H1 (cell line): ENCODE results near the gene SMPX. TPM values are rescaled to one million over a fixed set of nuclear protein-coding genes. Genes with fewer than 3 reads are reported as not detected.

Experiments used
- CTCF ChIA-PET: fragments of 300-600 bp; sonication (Branson Sonifier 250); formaldehyde crosslinking; loops from one replicate; lab custom pipeline; 2021; ENCODE audit not compliant: partially characterized antibody; lab: Charles Lee
- POLR2A ChIA-PET: fragments of 300-600 bp; sonication (Branson Sonifier 250); formaldehyde crosslinking; loops from one replicate; lab custom pipeline; 2021; ENCODE audit warnings: inconsistent platforms; ENCODE audit not compliant: partially characterized antibody; lab: Charles Lee
- DNase-seq, 2 experiments: peaks; one replicate each; pipeline versions ENCODE4 v3.0.0 to v3.0.0-alpha.2; 2010 to 2022; ENCODE audit warnings: low spot score in 2 of 2, low read depth in 1 of 2, mixed read lengths in 1 of 2
- FAIRE-seq: peaks from 2 replicates; lab custom pipeline; 2011; peaks lifted over from hg19 to GRCh38; lab: Jason Lieb, UNC
- H2AFZ ChIP-seq: 2 replicates; pipeline ENCODE4 v1.8.1; 2012; ENCODE audit warnings: low read length, inconsistent platforms
- H2AK5ac ChIP-seq: 2 replicates; pipeline ENCODE4 v1.6.1; 2013; ENCODE audit warnings: low read depth, low read length
- H2BK120ac ChIP-seq: replicated peaks from 2 replicates; pipeline ENCODE3; 2013; ENCODE audit warnings: low read depth, low read length, inconsistent platforms
- H2BK12ac ChIP-seq: 2 replicates; pipeline ENCODE4 v1.6.1; 2013; ENCODE audit warnings: low read depth, low read length
- H2BK15ac ChIP-seq: 2 replicates; pipeline ENCODE4 v1.6.1; 2013; ENCODE audit warnings: low read length
- H2BK20ac ChIP-seq: 2 replicates; pipeline ENCODE4 v1.6.1; 2013; ENCODE audit warnings: low read length
- H2BK5ac ChIP-seq: 2 replicates; pipeline ENCODE4 v1.6.1; 2013; ENCODE audit warnings: low read depth, low read length
- H3K14ac ChIP-seq: 2 replicates; pipeline ENCODE4 v1.6.1; 2013; ENCODE audit warnings: inconsistent platforms; ENCODE audit not compliant: insufficient read length
- H3K18ac ChIP-seq: 2 replicates; pipeline ENCODE4 v1.6.1; 2013; ENCODE audit warnings: low read length; ENCODE audit errors: extremely low read depth
- H3K23ac ChIP-seq: 2 replicates; pipeline ENCODE4 v1.6.1; 2013; ENCODE audit warnings: inconsistent platforms; ENCODE audit not compliant: insufficient read length
- H3K23me2 ChIP-seq: 2 replicates; pipeline ENCODE4 v1.6.1; 2013; ENCODE audit warnings: low read depth, low read length
- H3K27ac ChIP-seq: 2 replicates; pipeline ENCODE4 v1.6.1; 2011; ENCODE audit warnings: low read depth, low read length, inconsistent platforms
- H3K27me3 ChIP-seq, 4 experiments: replicated peaks in 1 of 4; 1 replicate in 1 of 4; 2 replicates in 3 of 4; pipeline versions ENCODE4 v1.6.1 to v1.8.1; 2011 to 2013; ENCODE audit warnings: low read length in 3 of 4, mild to moderate bottlenecking in 3 of 4, inconsistent platforms in 2 of 4, mixed read lengths in 2 of 4, moderate library complexity in 1 of 4; ENCODE audit not compliant: control insufficient read depth in 3 of 4, insufficient read depth in 3 of 4; ENCODE audit errors: extremely low read depth in 1 of 4
- H3K36me3 ChIP-seq, 4 experiments: 2 replicates each; pipeline versions ENCODE4 v1.6.1 to v1.8.1; 2011 to 2013; ENCODE audit warnings: mild to moderate bottlenecking in 4 of 4, low read length in 3 of 4, moderate library complexity in 2 of 4, control low read depth in 1 of 4, inconsistent platforms in 1 of 4; ENCODE audit not compliant: insufficient read depth in 4 of 4, control insufficient read depth in 2 of 4
- H3K4ac ChIP-seq: replicated peaks from 2 replicates; pipeline ENCODE3; 2013; ENCODE audit warnings: low read length, low read depth, mixed read lengths, inconsistent platforms; ENCODE audit not compliant: insufficient read length
- H3K4me1 ChIP-seq, 4 experiments: replicated peaks in 1 of 4; 1 replicate in 1 of 4; 2 replicates in 3 of 4; pipeline versions ENCODE4 v1.6.1 to v1.8.1; 2011 to 2013; ENCODE audit warnings: low read length in 3 of 4, inconsistent platforms in 2 of 4, mixed read lengths in 1 of 4; ENCODE audit not compliant: insufficient read depth in 4 of 4, control insufficient read depth in 3 of 4
- H3K4me2 ChIP-seq, 2 experiments: 2 replicates each; pipeline versions ENCODE4 v1.6.1 to v1.8.1; 2011 to 2013; ENCODE audit warnings: low read depth in 2 of 2, low read length in 2 of 2, control low read depth in 1 of 2, inconsistent platforms in 1 of 2, mild to moderate bottlenecking in 1 of 2; ENCODE audit not compliant: insufficient read depth in 1 of 2
- H3K4me3 ChIP-seq, 4 experiments: fragments of 200-600, 300-600 bp in 1 of 4; sonication (generic), shearing (Covaris generic), sonication (Bioruptor Twin) in 1 of 4; 2 replicates each; pipeline versions ENCODE4 v1.5.1 to v1.8.1; 2011 to 2016; ENCODE audit warnings: low read length in 4 of 4, low read depth in 3 of 4, control low read depth in 2 of 4, inconsistent platforms in 2 of 4, mild to moderate bottlenecking in 2 of 4, mixed read lengths in 1 of 4, moderate library complexity in 1 of 4; ENCODE audit not compliant: insufficient read depth in 2 of 4; ENCODE audit errors: extremely low read depth in 1 of 4
- H3K56ac ChIP-seq: replicated peaks from 2 replicates; pipeline ENCODE3; 2013; ENCODE audit warnings: low read depth, mild to moderate bottlenecking, mixed read lengths, low read length, inconsistent platforms; ENCODE audit not compliant: insufficient read length
- H3K79me1 ChIP-seq: 2 replicates; pipeline ENCODE4 v1.6.1; 2013; ENCODE audit warnings: low read depth, low read length, control low read depth
- H3K79me2 ChIP-seq, 2 experiments: 2 replicates each; pipeline versions ENCODE4 v1.6.1 to v1.8.1; 2012 to 2013; ENCODE audit warnings: low read length in 2 of 2, mild to moderate bottlenecking in 2 of 2, inconsistent platforms in 1 of 2; ENCODE audit not compliant: insufficient read depth in 2 of 2, control insufficient read depth in 1 of 2
- H3K9ac ChIP-seq, 4 experiments: replicated peaks in 1 of 4; 1 replicate in 1 of 4; 2 replicates in 3 of 4; pipeline versions ENCODE4 v1.6.1 to v1.8.1; 2011 to 2013; ENCODE audit warnings: low read depth in 3 of 4, low read length in 3 of 4, control low read depth in 2 of 4, mild to moderate bottlenecking in 2 of 4, moderate library complexity in 2 of 4, inconsistent platforms in 1 of 4; ENCODE audit errors: extremely low read depth in 1 of 4
- H3K9me3 ChIP-seq, 2 experiments: 2 replicates each; pipeline versions ENCODE4 v1.6.1 to v1.8.1; 2012 to 2013; ENCODE audit warnings: mild to moderate bottlenecking in 2 of 2, moderate library complexity in 2 of 2, control low read depth in 1 of 2, inconsistent platforms in 1 of 2, low read depth in 1 of 2, low read length in 1 of 2, mixed read lengths in 1 of 2; ENCODE audit not compliant: insufficient read depth in 2 of 2
- H4K20me1 ChIP-seq, 2 experiments: replicated peaks in 1 of 2; 2 replicates each; pipeline versions ENCODE3 to v1.8.1; 2011 to 2013; ENCODE audit warnings: inconsistent platforms in 2 of 2, low read length in 2 of 2, mild to moderate bottlenecking in 1 of 2; ENCODE audit not compliant: insufficient read depth in 2 of 2, control insufficient read depth in 1 of 2
- H4K5ac ChIP-seq: 2 replicates; pipeline ENCODE4 v1.6.1; 2013; ENCODE audit warnings: low read length, low read depth, mixed read lengths, inconsistent platforms; ENCODE audit not compliant: insufficient read length
- H4K8ac ChIP-seq: 2 replicates; pipeline ENCODE4 v1.8.0; 2013; ENCODE audit warnings: mild to moderate bottlenecking, moderate library complexity, low read length, inconsistent platforms; ENCODE audit not compliant: insufficient read depth; ENCODE audit errors: extremely low read depth
- H4K91ac ChIP-seq: replicated peaks from 2 replicates; pipeline ENCODE3; 2013; ENCODE audit warnings: low read length, mixed read lengths, inconsistent platforms; ENCODE audit not compliant: insufficient read length
- CBX5 ChIP-seq: fragments of 300-800, 300-1000 bp; sonication (generic); IDR thresholded peaks from 2 replicates; pipeline ENCODE4 v1.7.1; 2016; ENCODE audit warnings: antibody characterized with exemption, low read length, low read depth
- KDM5A ChIP-seq: fragments of 200-600 bp; IDR thresholded peaks from 2 replicates; pipeline ENCODE4 v1.7.1; 2012; ENCODE audit warnings: mild to moderate bottlenecking, low read length, inconsistent platforms, mixed read lengths
- NANOG ChIP-seq: IDR thresholded peaks from 2 replicates; pipeline ENCODE4 v1.6.1; 2011; ENCODE audit warnings: low read length, low read depth, mild to moderate bottlenecking, inconsistent platforms; ENCODE audit not compliant: insufficient read depth, poor library complexity, severe bottlenecking
- RNF2 ChIP-seq: fragments of 200-900, 300-1000 bp; sonication (generic); IDR thresholded peaks from 2 replicates; pipeline ENCODE4 v1.7.1; 2016; ENCODE audit warnings: borderline replicate concordance, low read depth, mild to moderate bottlenecking, antibody characterized with exemption, low read length; ENCODE audit not compliant: poor library complexity, severe bottlenecking; ENCODE audit errors: missing control alignments
- SIN3A ChIP-seq, 2 experiments: IDR thresholded peaks in 1 of 2; conservative IDR thresholded peaks in 1 of 2; 2 replicates each; pipeline ENCODE4 v1.6.1; 2011 to 2012; ENCODE audit warnings: low read length in 2 of 2, improper control_type of control experiment in 1 of 2, low read depth in 1 of 2, mild to moderate bottlenecking in 1 of 2
- TAF7 ChIP-seq: optimal IDR thresholded peaks from 2 replicates; pipeline ENCODE3; 2011; ENCODE audit warnings: low read depth, mild to moderate bottlenecking, inconsistent platforms, low read length, moderate library complexity, borderline replicate concordance
- WGBS, 2 experiments: shearing (Covaris generic) in 1 of 2; methylation state at CpG; one replicate each; pipeline versions ENCODE4 v1.1.6 to v1.1.7; 2013 to 2015; ENCODE audit warnings: low lambda C conversion rate in 2 of 2, mixed read lengths in 2 of 2, inconsistent platforms in 1 of 2, low coverage in 1 of 2, missing lambda C conversion rate in 1 of 2; ENCODE audit not compliant: insufficient replicate concordance in 2 of 2, insufficient coverage in 1 of 2, insufficient read length in 1 of 2; ENCODE audit errors: extremely low coverage in 1 of 2, missing lambda C conversion rate in 1 of 2; 5-methylcytosine and 5-hydroxymethylcytosine counted together
- polyA plus RNA-seq, 7 experiments: library from polyadenylated mRNA; depleted of rRNA in 3 of 7; stranded (reverse) in 5 of 7; unstranded in 2 of 7; fragments of >200 nt in 5 of 7; fragments of 200-250 nt in 2 of 7; gene quantifications; 1 replicate in 5 of 7; 2 replicates in 1 of 7; 4 replicates in 1 of 7; pipeline versions ENCODE4 v1.2.1 to v1.2.3, GENCODE V29; 2011 to 2013; ENCODE audit warnings: missing spikeins in 2 of 7, mixed read lengths in 2 of 7
- total RNA-seq: library from RNA; stranded (reverse); fragmentation: NEBNext Ultra II Directional; extraction: Animal tissue kit (Norgen Biotek cat#: 25700); gene quantifications from 2 replicates; pipeline ENCODE4 v1.2.1, GENCODE V29; 2021
- TF ChIP-seq, protein P1 (sequence below): IDR thresholded peaks from 2 replicates; pipeline ENCODE4 v1.6.1; 2012; ENCODE audit warnings: inconsistent platforms

The SMPX gene
- total and polyA plus RNA-seq, 2 of the 8 experiments (the other 6 are each of a cell fraction or from before 2014, with no cell fraction given), result not detected

- Histone ChIP-seq H3K23me2 (no peaks in the 10 kb centered on the region), H4K8ac (no peak overlapping the region), H2BK5ac (no peak overlapping the region), H3K27ac (no peak overlapping the region), H3K18ac (no peak overlapping the region), H3K4me2 (no peak overlapping the region), H3K23ac (no peak overlapping the region), H3K27me3 (no peaks in the 10 kb centered on the region), H3K56ac (no peak overlapping the region), H3K79me1 (no peaks in the 10 kb centered on the region), H2BK15ac (no peak overlapping the region), H2AK5ac (no peak overlapping the region), H4K20me1 (no peaks in the 10 kb centered on the region), H2AFZ (no peak overlapping the region), H2BK120ac (no peak overlapping the region), H3K4me1 (no peaks in the 10 kb centered on the region), H3K79me2 (no peaks in the 10 kb centered on the region), H2BK12ac (no peak overlapping the region), H3K4ac (no peak overlapping the region), H3K9me3 (no peaks in the 10 kb centered on the region; a peak in 1 of 4 replicates), H4K5ac (no peak overlapping the region), H4K91ac (no peak overlapping the region), H3K36me3 (no peaks in the 10 kb centered on the region), H3K9ac (no peak overlapping the region), H3K4me3 (no peak overlapping the region), H3K14ac (no peak overlapping the region), H2BK20ac (no peak overlapping the region)
- TF ChIP-seq KDM5A, result no peak
- TF ChIP-seq, protein P1, sequence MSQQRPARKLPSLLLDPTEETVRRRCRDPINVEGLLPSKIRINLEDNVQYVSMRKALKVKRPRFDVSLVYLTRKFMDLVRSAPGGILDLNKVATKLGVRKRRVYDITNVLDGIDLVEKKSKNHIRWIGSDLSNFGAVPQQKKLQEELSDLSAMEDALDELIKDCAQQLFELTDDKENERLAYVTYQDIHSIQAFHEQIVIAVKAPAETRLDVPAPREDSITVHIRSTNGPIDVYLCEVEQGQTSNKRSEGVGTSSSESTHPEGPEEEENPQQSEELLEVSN, result no peak
- TF ChIP-seq RNF2, result no peak
- TF ChIP-seq TAF7, result no peak
- no peak for TF ChIP-seq SIN3A (conservative IDR thresholded peaks at IDR 0.05 in 1 of 2, IDR thresholded peaks at IDR 0.05 in 1 of 2; ENCODE audit: low read depth in 1 of 2, low read length in 2 of 2)
- TF ChIP-seq NANOG, result no peak
- no peak for TF ChIP-seq CBX5
- POLR2A ChIA-PET, result no interaction called here
- FAIRE-seq, result no peak
- CTCF ChIA-PET, result no interaction called here
- DNase-seq, result no peak
- 97% methylated on average over 3 of the region's 3 CpGs; no CpG with 5 or more reads in 1 of the 2 experiments for WGBS, 2 experiments
Observed at GRCh38 chrX:21659320-21659719, 98.6 kb downstream of the SMPX start.
